K562 (cell line): Measurements from ENCODE around the gene MYO7A. TPM values are rescaled to one million over a fixed set of nuclear protein-coding genes. Genes with fewer than 3 reads are reported as not detected.

Experiments
- ATAC-seq: fragments of 200-7000 bp; cut with Tn5 transposase; 3 replicates; pipeline ENCODE4 v1.9.1; 2020; ENCODE audit warnings: moderate library complexity
- BruUV-seq: library from RNA; stranded (reverse); fragments of 400-500 nt; replicated peaks from 2 replicates; lab custom pipeline; 2021; lab: Mats Ljungman, UMichigan
- CTCF ChIA-PET: fragments of 300-600 bp; formaldehyde crosslinking; extraction: SDS; loops from one replicate; lab custom pipeline; 2021; ENCODE audit warnings: low intra/inter-chr PET ratio; lab: Yijun Ruan, JAX
- POLR2A ChIA-PET: fragments of 300-600, 350-650 bp; sonication (Branson Sonifier 250); formaldehyde crosslinking; extraction: SDS; loops from one replicate; lab custom pipeline; 2021; ENCODE audit warnings: antibody characterized with exemption, inconsistent platforms; lab: Yijun Ruan, JAX
- DNase-seq, 4 experiments: peaks; one replicate each; pipeline versions ENCODE4 v3.0.0 to v3.0.0-alpha.2; 2011 to 2018; ENCODE audit warnings: low spot score in 3 of 4, mixed read lengths in 3 of 4; ENCODE audit errors: extremely low read depth in 1 of 4
- FAIRE-seq: peaks from 2 replicates; lab custom pipeline; 2011; peaks lifted over from hg19 to GRCh38; lab: Jason Lieb, UNC
- H2AFZ ChIP-seq: 2 replicates; pipeline ENCODE4 v1.6.0; 2011; ENCODE audit warnings: low read depth, low read length, control low read depth, inconsistent platforms
- H3K27ac ChIP-seq: fragments of 200-600 bp; 3 replicates; pipeline ENCODE4 v1.8.0; 2011; ENCODE audit warnings: low read depth, mild to moderate bottlenecking, control low read depth, inconsistent platforms, low read length, moderate library complexity, mixed read lengths; ENCODE audit errors: extremely low read depth
- H3K27me3 ChIP-seq, 2 experiments: fragments of 300-600 bp in 1 of 2; 2 replicates in 1 of 2; 3 replicates in 1 of 2; pipeline versions ENCODE4 v1.6.0 to v1.8.0; 2011; ENCODE audit warnings: inconsistent platforms in 2 of 2, low read length in 2 of 2, mild to moderate bottlenecking in 1 of 2, mixed read lengths in 1 of 2, moderate library complexity in 1 of 2; ENCODE audit not compliant: control insufficient read depth in 2 of 2, insufficient read depth in 2 of 2
- H3K36me3 ChIP-seq: fragments of 300-600 bp; 3 replicates; pipeline ENCODE4 v1.8.0; 2011; ENCODE audit warnings: mild to moderate bottlenecking, low read length, inconsistent platforms; ENCODE audit not compliant: control insufficient read depth, insufficient read depth
- H3K4me1 ChIP-seq, 2 experiments: fragments of 200-600 bp in 1 of 2; replicated peaks in 1 of 2; 2 replicates in 1 of 2; 3 replicates in 1 of 2; pipeline versions ENCODE4 v1.5.1 to v1.8.0; 2011; ENCODE audit warnings: inconsistent platforms in 2 of 2, low read length in 2 of 2, mild to moderate bottlenecking in 1 of 2, mixed read lengths in 1 of 2, moderate library complexity in 1 of 2; ENCODE audit not compliant: control insufficient read depth in 2 of 2, insufficient read depth in 2 of 2
- H3K4me2 ChIP-seq: 2 replicates; pipeline ENCODE4 v1.6.1; 2011; ENCODE audit warnings: low read length, control low read depth, inconsistent platforms, mixed read lengths; ENCODE audit not compliant: insufficient read depth
- H3K4me3 ChIP-seq: fragments of 200-600 bp; sonication (generic), shearing (Covaris generic); 2 replicates; pipeline ENCODE4 v1.5.1; 2016; ENCODE audit warnings: control low read depth, inconsistent platforms
- H3K79me2 ChIP-seq: fragments of 200-600 bp; 3 replicates; pipeline ENCODE4 v1.8.0; 2011; ENCODE audit warnings: low read length, inconsistent platforms; ENCODE audit not compliant: control insufficient read depth, insufficient read depth
- H3K9ac ChIP-seq, 2 experiments: 2 replicates each; pipeline versions ENCODE4 v1.6.0 to v1.6.1; 2011; ENCODE audit warnings: low read depth in 2 of 2, low read length in 2 of 2, control low read depth in 1 of 2, inconsistent platforms in 1 of 2, mild to moderate bottlenecking in 1 of 2, mixed read lengths in 1 of 2; ENCODE audit not compliant: insufficient read depth in 1 of 2
- H3K9me1 ChIP-seq: one replicate; pipeline ENCODE4 v1.6.0; 2011; ENCODE audit warnings: inconsistent platforms, mild to moderate bottlenecking, low read length, moderate library complexity; ENCODE audit not compliant: control insufficient read depth, insufficient read depth
- H3K9me3 ChIP-seq: replicated peaks from 2 replicates; pipeline ENCODE4 v1.5.1; 2011; ENCODE audit warnings: low read depth, low read length, inconsistent platforms; ENCODE audit not compliant: control insufficient read depth, insufficient read depth
- H4K20me1 ChIP-seq: replicated peaks from 2 replicates; pipeline ENCODE4 v1.6.1; 2011; ENCODE audit warnings: low read length, inconsistent platforms, mixed read lengths; ENCODE audit not compliant: control insufficient read depth, insufficient read depth
- CEBPZ ChIP-seq: fragments of 150-350 bp; IDR thresholded peaks from 2 replicates; pipeline ENCODE4 v1.6.1; 2014; ENCODE audit warnings: low read depth, mild to moderate bottlenecking, low read length, borderline replicate concordance
- CUX1 ChIP-seq: fragments of 200-800 bp; sonication (Bioruptor generic); IDR thresholded peaks from 2 replicates; pipeline ENCODE4 v1.6.1; 2016; ENCODE audit warnings: missing genetic modification characterization, missing compliant biosample characterization
- DNMT1 ChIP-seq: fragments of 450-650 bp; IDR thresholded peaks from 2 replicates; pipeline ENCODE4 v1.6.1; 2016; ENCODE audit warnings: antibody characterized with exemption, mild to moderate bottlenecking
- KLF13 ChIP-seq: fragments of 450-650 bp; IDR thresholded peaks from 2 replicates; pipeline ENCODE4 v1.6.1; 2016; ENCODE audit warnings: missing genetic modification characterization, low read depth, mild to moderate bottlenecking, missing compliant biosample characterization, moderate library complexity, borderline replicate concordance
- L3MBTL2 ChIP-seq: fragments of 450-650 bp; IDR thresholded peaks from 2 replicates; pipeline ENCODE4 v1.6.1; 2016; ENCODE audit warnings: mild to moderate bottlenecking, moderate library complexity
- MITF ChIP-seq: IDR thresholded peaks from 2 replicates; pipeline ENCODE4 v1.6.1; 2014; ENCODE audit warnings: antibody characterized with exemption
- NCOR1 ChIP-seq: fragments of 450-650 bp; IDR thresholded peaks from 2 replicates; pipeline ENCODE4 v1.6.1; 2016; ENCODE audit warnings: mild to moderate bottlenecking, moderate library complexity
- RB1 ChIP-seq: fragments of 450-650 bp; IDR thresholded peaks from 2 replicates; pipeline ENCODE4 v1.6.1; 2017; ENCODE audit warnings: low read depth, mild to moderate bottlenecking
- RBM25 ChIP-seq: fragments of 200-400 bp; formaldehyde crosslinking; IDR thresholded peaks from 2 replicates; pipeline ENCODE4 v1.6.1; 2018; ENCODE audit warnings: low read length, low read depth, moderate library complexity; ENCODE audit not compliant: severe bottlenecking
- USF2 ChIP-seq: sonication (generic); formaldehyde crosslinking; IDR thresholded peaks from 2 replicates; pipeline ENCODE4 v1.5.0; 2020; ENCODE audit warnings: missing genetic modification reagents
- ZNF134 ChIP-seq: fragments of 250-450 bp; sonication (Bioruptor Pico); conservative IDR thresholded peaks from 2 replicates; pipeline ENCODE4 v1.4.0; 2020
- WGBS: fragments of 100-300 bp; shearing (Covaris generic); methylation state at CpG from one replicate; pipeline ENCODE4 v1.1.6; 2016; ENCODE audit warnings: low coverage, mixed read lengths; ENCODE audit not compliant: insufficient coverage; ENCODE audit errors: missing lambda C conversion rate; 5-methylcytosine and 5-hydroxymethylcytosine counted together
- in situ Hi-C: fragments of 300-500 bp; cut with MboI; formaldehyde crosslinking; loops from 4 replicates; pipeline ENCODE4 v1.15.0; 2018; ENCODE audit warnings: inconsistent platforms, mixed read lengths
- intact Hi-C: fragments of 100-400 bp; cut with micrococcal nuclease; formaldehyde crosslinking; loops from 2 replicates; pipeline ENCODE4 v1.14.2; 2022
- polyA plus RNA-seq, 8 experiments: library from polyadenylated mRNA; depleted of rRNA in 4 of 8; stranded (reverse) in 5 of 8; unstranded in 3 of 8; fragments of >200 nt; fragmentation: Nextera tagmentation in 2 of 8; fragmentation: Illumina TruSeq in 1 of 8; extraction: Ambion mirVana in 2 of 8; extraction: Trizol in 1 of 8; gene quantifications; 2 replicates each; pipeline versions ENCODE4 v1.2.1 to v1.2.3, GENCODE V29; 2011 to 2014; ENCODE audit warnings: inconsistent platforms in 1 of 8, missing spikeins in 1 of 8
- total RNA-seq, 7 experiments: library from RNA; depleted of rRNA in 6 of 7; stranded (reverse); fragments of >200 nt in 6 of 7; fragmentation: Illumina TruSeq in 2 of 7; extraction: Trizol in 2 of 7; gene quantifications; 2 replicates each; pipeline versions ENCODE4 v1.2.1 to v1.2.3, GENCODE V29; 2011 to 2021; ENCODE audit warnings: low replicate concordance in 1 of 7

MYO7A gene
- total and polyA plus RNA-seq, 9 of the 15 experiments (the other 6 are each of a cell fraction or from before 2014, with no cell fraction given): 0.01 to 0.11 (median 0.07) TPM; not detected in 1

GRCh38 chr11:77118971-77119370, 9.1 kb upstream of the MYO7A start:
- no peak overlapping the region for H3K27ac ChIP-seq
- ChIA-PET POLR2A (interaction anchor here (0.8 to 0.9 kb wide), 2 partner anchors 9 to 18 kb away, joined by 3 read pairs; partner anchors contain the start of gene MYO7A), CTCF (no interaction called here)
- no peak for DNase-seq
- H3K4me1 ChIP-seq: peaks cover 0 to 8% of the 10 kb centered on the region in 2 experiments; a peak in 2 of 5 replicates
- H3K36me3 ChIP-seq: no peaks in the 10 kb centered on the region
- in situ Hi-C loops (no loop called here), intact Hi-C loops (no loop called here)
- no peak for ATAC-seq
- H3K4me2 ChIP-seq: no peak overlapping the region
- H3K4me3 ChIP-seq: no peak overlapping the region
- peaks cover 11 to 82% of the 10 kb centered on the region in 2 experiments; a peak in 4 of 5 replicates for H3K27me3 ChIP-seq
- H4K20me1 ChIP-seq: no peaks in the 10 kb centered on the region; the same call in 1 of the 2 replicates
- WGBS: 0% methylated on average over 9 of the region's 12 CpGs
- H2AFZ ChIP-seq: no peak overlapping the region
- FAIRE-seq: no peak
- H3K9ac ChIP-seq: no peak overlapping the region
- H3K79me2 ChIP-seq: no peaks in the 10 kb centered on the region
- H3K9me3 ChIP-seq: no peaks in the 10 kb centered on the region
- no TSS peak for BruUV-seq
- no peaks in the 10 kb centered on the region for H3K9me1 ChIP-seq
- no peak for TF ChIP-seq CEBPZ
- no peak for TF ChIP-seq KLF13 (tag)
- no peak for TF ChIP-seq RB1
- TF ChIP-seq CUX1 (CRISPR knock-in tag): no peak
- TF ChIP-seq NCOR1: no peak
- TF ChIP-seq ZNF134: no peak
- TF ChIP-seq USF2 (CRISPR knock-in tag): no peak
- TF ChIP-seq L3MBTL2: no peak
- no peak for TF ChIP-seq MITF
- no peak for TF ChIP-seq DNMT1
- no peak for TF ChIP-seq RBM25
